ENCODE data around the gene PEAK1. TPM values are rescaled to one million over a fixed set of nuclear protein-coding genes. Genes with fewer than 3 reads are reported as not detected.

Gene PEAK1
- polyA plus RNA-seq, 1 experiment: 52.1 TPM

DNA sequence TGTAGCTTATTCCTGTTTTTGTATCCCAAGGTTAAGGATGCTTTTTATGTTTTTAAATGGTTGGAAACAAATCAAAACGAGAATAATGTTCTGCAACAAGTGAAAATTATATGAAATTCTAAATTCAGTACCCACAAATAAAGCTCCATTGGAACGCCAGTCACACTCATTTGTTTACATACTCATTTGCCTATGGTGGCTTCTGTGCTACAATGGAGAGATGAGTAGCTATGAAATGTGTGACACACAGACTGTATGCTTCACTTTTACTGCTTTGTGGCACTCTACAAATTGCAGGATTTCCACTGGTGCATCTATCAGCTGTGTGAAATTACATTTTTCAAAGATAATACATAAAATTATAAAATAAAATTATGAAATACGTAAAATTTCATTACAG, 236.8 kb downstream of the PEAK1 start:
- Histone ChIP-seq H3K9me3 (ENCODE audit: control insufficient read depth, insufficient read depth, low read length) (no peaks in the 10 kb centered on the region), H3K27me3 (ENCODE audit: control insufficient read depth, insufficient read depth, low read length) (no peaks in the 10 kb centered on the region), H3K4me3 (ENCODE audit: low read depth, low read length) (no peak overlapping the region), H3K27ac (ENCODE audit: low read depth, low read length) (no peak overlapping the region)
- POLR2A ChIA-PET: interaction anchor here (0.6 kb wide), 1 partner anchor 987 kb away, joined by 3 read pairs; no protein-coding TSS in a partner anchor
- CTCF ChIA-PET: interaction anchor here (1.3 to 2.0 kb wide), 3 partner anchors 64 to 450 kb away, joined by 5 to 11 read pairs (median 5); no protein-coding TSS in a partner anchor
- no peak for DNase-seq (ENCODE audit: low read depth, low spot score)
- TF ChIP-seq, protein P1, sequence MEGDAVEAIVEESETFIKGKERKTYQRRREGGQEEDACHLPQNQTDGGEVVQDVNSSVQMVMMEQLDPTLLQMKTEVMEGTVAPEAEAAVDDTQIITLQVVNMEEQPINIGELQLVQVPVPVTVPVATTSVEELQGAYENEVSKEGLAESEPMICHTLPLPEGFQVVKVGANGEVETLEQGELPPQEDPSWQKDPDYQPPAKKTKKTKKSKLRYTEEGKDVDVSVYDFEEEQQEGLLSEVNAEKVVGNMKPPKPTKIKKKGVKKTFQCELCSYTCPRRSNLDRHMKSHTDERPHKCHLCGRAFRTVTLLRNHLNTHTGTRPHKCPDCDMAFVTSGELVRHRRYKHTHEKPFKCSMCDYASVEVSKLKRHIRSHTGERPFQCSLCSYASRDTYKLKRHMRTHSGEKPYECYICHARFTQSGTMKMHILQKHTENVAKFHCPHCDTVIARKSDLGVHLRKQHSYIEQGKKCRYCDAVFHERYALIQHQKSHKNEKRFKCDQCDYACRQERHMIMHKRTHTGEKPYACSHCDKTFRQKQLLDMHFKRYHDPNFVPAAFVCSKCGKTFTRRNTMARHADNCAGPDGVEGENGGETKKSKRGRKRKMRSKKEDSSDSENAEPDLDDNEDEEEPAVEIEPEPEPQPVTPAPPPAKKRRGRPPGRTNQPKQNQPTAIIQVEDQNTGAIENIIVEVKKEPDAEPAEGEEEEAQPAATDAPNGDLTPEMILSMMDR (IDR thresholded peaks at IDR 0.05; ENCODE audit: low read depth, low read length): no peak

DNA sequence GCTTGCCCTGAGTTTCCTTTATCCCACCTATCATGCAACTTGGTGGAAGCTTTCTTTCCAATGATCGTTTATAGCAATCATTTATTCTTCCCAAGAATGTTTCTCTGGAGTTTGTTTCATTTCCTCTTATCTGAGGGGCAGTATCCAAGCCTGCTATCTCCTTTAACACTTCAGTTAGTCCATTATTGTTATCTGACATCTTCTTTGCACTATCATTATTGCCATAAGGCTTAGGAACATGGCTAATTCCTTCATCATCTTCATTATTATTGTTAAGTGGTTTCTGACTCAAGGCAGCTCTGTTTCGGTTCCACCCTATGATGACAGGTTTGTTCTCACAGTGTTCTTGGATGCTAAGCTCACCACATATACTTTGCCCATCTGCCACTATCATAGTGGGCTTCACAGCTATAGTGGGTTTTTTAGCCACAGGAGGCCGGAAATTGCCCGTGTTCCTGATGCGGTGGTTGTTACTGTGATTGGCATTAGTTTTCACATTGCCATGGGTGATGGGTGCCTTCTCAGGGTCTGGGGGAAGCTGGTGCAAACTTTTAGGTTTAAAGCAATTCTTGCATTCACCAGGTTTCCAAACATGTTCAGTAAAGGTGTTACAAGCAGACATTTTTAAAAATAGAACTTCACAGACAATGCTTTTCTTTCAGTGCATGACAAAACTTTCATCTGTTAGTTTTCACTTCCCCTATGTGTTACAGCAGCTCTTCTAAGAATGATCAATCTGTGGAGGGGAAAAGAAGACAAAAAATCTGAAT, 238.4 kb downstream of the PEAK1 start:
- TF ChIP-seq, protein P1 (IDR thresholded peaks at IDR 0.05; ENCODE audit: low read depth, low read length): no peak
- Histone ChIP-seq H3K9me3 (ENCODE audit: control insufficient read depth, insufficient read depth, low read length) (no peaks in the 10 kb centered on the region), H3K27me3 (ENCODE audit: control insufficient read depth, insufficient read depth, low read length) (no peaks in the 10 kb centered on the region), H3K4me3 (ENCODE audit: low read depth, low read length) (no peak overlapping the region), H3K27ac (ENCODE audit: low read depth, low read length) (no peak overlapping the region)
- CTCF ChIA-PET: interaction anchor here (1.7 to 2.0 kb wide), 2 partner anchors 63 to 362 kb away, joined by 5 to 11 read pairs; no protein-coding TSS in a partner anchor
- DNase-seq (ENCODE audit: low read depth, low spot score): no peak
- POLR2A ChIA-PET: no interaction called here

DNA sequence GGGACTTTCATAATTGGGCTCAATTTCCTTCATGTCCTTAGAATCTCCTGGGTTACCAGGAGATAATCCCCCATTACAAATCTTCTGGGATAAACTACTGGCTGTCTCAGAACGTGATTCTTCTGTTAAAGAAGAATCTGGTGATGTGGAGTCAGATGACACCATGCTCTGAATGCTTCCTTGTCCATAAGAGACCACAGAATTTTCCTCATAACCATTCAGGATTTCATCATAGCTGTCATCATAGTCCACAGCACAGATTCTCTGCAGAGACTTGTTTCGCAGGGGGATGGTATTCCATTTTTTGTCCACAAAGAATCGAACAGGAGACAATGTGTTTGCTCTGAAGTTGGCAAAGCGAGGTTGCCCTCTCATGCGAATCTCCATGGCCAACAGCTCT, 239.1 kb downstream of the PEAK1 start:
- TF ChIP-seq, protein P1 (IDR thresholded peaks at IDR 0.05; ENCODE audit: low read depth, low read length): no peak
- POLR2A ChIA-PET: no interaction called here
- CTCF ChIA-PET: interaction anchor here (1.3 kb wide), 1 partner anchor 362 kb away, joined by 5 read pairs; no protein-coding TSS in a partner anchor
- H3K4me3 ChIP-seq (ENCODE audit: low read depth, low read length): no peak overlapping the region
- DNase-seq (ENCODE audit: low read depth, low spot score): no peak
- H3K27ac ChIP-seq (ENCODE audit: low read depth, low read length): no peak overlapping the region
- no peaks in the 10 kb centered on the region for H3K9me3 ChIP-seq (ENCODE audit: control insufficient read depth, insufficient read depth, low read length)
- H3K27me3 ChIP-seq (ENCODE audit: control insufficient read depth, insufficient read depth, low read length): no peaks in the 10 kb centered on the region

DNA sequence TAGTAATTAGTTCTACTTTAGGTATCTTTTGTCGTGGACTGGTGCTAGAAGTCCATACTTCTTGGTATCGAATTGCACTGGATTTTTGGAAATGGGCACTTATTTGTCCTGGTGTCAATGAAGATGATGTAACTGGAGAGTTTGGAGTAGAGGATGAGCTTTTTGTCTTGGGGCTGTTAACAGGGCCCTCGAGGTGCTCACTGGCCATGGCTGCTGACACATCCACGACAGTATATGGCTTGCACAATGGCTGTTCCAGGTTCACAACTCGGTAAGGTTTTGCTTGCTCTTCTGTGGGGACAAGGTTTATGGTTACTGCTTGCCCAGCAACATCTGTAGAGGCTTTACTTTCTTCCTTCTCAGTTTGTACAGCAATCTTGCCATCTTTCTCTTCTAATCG, 239.6 kb downstream of the PEAK1 start:
- CTCF ChIA-PET: interaction anchor here (1.3 kb wide), 1 partner anchor 362 kb away, joined by 5 read pairs; no protein-coding TSS in a partner anchor
- Histone ChIP-seq H3K27me3 (ENCODE audit: control insufficient read depth, insufficient read depth, low read length) (no peaks in the 10 kb centered on the region), H3K27ac (ENCODE audit: low read depth, low read length) (no peak overlapping the region), H3K9me3 (ENCODE audit: control insufficient read depth, insufficient read depth, low read length) (no peaks in the 10 kb centered on the region), H3K4me3 (ENCODE audit: low read depth, low read length) (no peak overlapping the region)
- DNase-seq (ENCODE audit: low read depth, low spot score): no peak
- POLR2A ChIA-PET: no interaction called here
- TF ChIP-seq, protein P1 (IDR thresholded peaks at IDR 0.05; ENCODE audit: low read depth, low read length): no peak

DNA sequence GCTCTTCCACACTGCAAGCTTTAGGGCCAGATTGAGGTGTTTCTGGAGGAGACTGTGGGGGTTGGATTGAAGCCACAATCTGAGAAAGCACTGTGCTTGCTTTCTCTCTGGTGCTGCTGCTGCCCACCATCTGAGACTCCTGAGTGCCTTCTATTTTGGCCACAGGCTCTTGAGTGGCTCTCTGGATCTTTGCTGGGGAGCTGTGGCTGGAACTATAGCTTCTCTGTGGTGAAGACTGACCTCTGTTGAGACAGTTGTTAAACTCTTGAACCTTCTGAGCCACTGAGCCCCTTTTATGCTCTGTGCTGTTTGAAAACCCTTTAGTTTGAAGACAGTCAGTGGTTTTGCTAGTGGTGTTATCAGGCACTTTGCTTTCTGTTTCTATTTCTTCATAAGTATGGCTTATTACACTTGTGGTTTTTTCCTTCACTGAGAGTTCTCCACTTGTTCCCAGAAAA, 240.3 kb downstream of the PEAK1 start:
- POLR2A ChIA-PET: interaction anchor here (0.5 kb wide), 1 partner anchor 39 kb away, joined by 3 read pairs; no protein-coding TSS in a partner anchor
- H3K4me3 ChIP-seq (ENCODE audit: low read depth, low read length): no peak overlapping the region
- H3K27me3 ChIP-seq (ENCODE audit: control insufficient read depth, insufficient read depth, low read length): no peaks in the 10 kb centered on the region
- CTCF ChIA-PET: interaction anchor here (1.3 kb wide), 1 partner anchor 363 kb away, joined by 5 read pairs; no protein-coding TSS in a partner anchor
- no peak overlapping the region for H3K27ac ChIP-seq (ENCODE audit: low read depth, low read length)
- no peak for DNase-seq (ENCODE audit: low read depth, low spot score)
- no peaks in the 10 kb centered on the region for H3K9me3 ChIP-seq (ENCODE audit: control insufficient read depth, insufficient read depth, low read length)
- TF ChIP-seq, protein P1 (IDR thresholded peaks at IDR 0.05; ENCODE audit: low read depth, low read length): no peak

Measured in AG04450 (cell line).